ENCODE results near the gene VPS18.

DNA sequence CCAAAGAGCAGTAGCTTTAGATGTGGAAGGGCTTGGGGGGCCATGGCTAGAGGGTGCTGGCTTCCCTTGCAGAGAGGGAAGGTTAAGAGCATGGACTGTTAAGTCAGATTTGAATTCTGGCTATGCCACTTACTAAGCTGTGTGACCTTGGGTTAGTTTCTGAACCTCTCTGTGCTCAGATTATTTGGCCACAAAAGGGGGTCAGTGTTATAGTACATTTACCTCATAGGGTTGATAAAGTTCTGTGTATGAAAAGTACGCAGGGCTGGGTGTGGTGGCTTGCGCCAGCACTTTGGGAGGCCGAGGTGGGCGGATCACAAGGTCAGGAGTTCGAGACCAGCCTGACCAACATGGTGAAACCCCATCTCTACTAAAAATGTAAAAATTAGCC, 6.8 kb downstream of the VPS18 start:
- TF ChIP-seq CTCF (IDR thresholded peaks at IDR 0.05; ENCODE audit: poor library complexity, severe bottlenecking): no peak
- no peak for TF ChIP-seq POLR2AphosphoS5 (IDR thresholded peaks at IDR 0.05)
- no peak for TF ChIP-seq TAF1 (IDR thresholded peaks at IDR 0.05; ENCODE audit: low read depth)
- TF ChIP-seq EZH2 (IDR thresholded peaks at IDR 0.05; ENCODE audit: borderline replicate concordance, insufficient read depth, low read length, poor library complexity, severe bottlenecking): no peak
- no peak for TF ChIP-seq REST (IDR thresholded peaks at IDR 0.05; ENCODE audit: borderline replicate concordance)
- no peak for TF ChIP-seq EP300 (conservative IDR thresholded peaks at IDR 0.05; ENCODE audit: poor library complexity, severe bottlenecking)
- TF ChIP-seq RAD21 (conservative IDR thresholded peaks at IDR 0.05): no peak

Measured in neural cell (in vitro differentiated cells).